ENCODE data around the gene JMJD8. TPM values are rescaled to one million over a fixed set of nuclear protein-coding genes. Genes with fewer than 3 reads are reported as not detected.

The JMJD8 gene
- total and polyA plus RNA-seq, 2 experiments from 2014 or later: 87.9 to 96.3 TPM

DNA sequence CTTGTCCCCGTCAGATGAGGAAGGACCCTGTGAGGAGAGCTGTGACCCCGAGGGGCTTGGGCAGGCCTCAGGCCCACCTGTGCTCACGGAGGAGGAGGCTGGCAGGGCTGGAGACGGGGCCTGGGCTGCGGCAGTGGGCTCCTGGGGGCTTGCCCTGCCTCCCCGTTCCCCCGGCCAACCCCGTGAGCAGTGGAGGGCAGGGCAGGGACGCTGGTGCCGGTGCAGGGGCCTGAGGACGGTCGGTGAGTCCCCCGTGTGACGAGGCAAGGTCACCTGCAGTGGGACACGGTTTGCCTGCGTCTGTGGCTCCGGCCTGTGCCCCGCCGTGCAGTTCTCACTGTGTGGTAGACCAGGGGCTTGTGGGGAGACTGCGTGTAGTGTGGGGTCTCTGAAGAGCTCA, 24.5 kb downstream of the JMJD8 start:
- Histone ChIP-seq H3K9me3 (ENCODE audit: low read depth) (no peaks in the 10 kb centered on the region), H3K4me1 (ENCODE audit: insufficient read depth) (no peaks in the 10 kb centered on the region), H2AFZ (no peak overlapping the region), H3K9me2 (ENCODE audit: insufficient read depth) (no peaks in the 10 kb centered on the region), H3K4me3 (no peak overlapping the region), H3K27me3 (replicated peaks; ENCODE audit: insufficient read depth) (no peaks in the 10 kb centered on the region), H4K20me1 (ENCODE audit: insufficient read depth) (no peaks in the 10 kb centered on the region), H3K9ac (no peak overlapping the region), H3K79me2 (ENCODE audit: insufficient read depth) (no peaks in the 10 kb centered on the region), H3K27ac (no peak overlapping the region), H3F3A (ENCODE audit: insufficient read depth) (no peaks in the 10 kb centered on the region), H3K4me2 (ENCODE audit: unreplicated experiment) (no peak overlapping the region), H3K36me3 (ENCODE audit: low read depth) (no peaks in the 10 kb centered on the region)
- TF ChIP-seq EZH2phosphoT487 (IDR thresholded peaks at IDR 0.05; ENCODE audit: insufficient read depth, low read depth) (no peak), EZH2 (IDR thresholded peaks at IDR 0.05; ENCODE audit: insufficient read depth, poor library complexity, severe bottlenecking) (no peak)
- in situ Hi-C loops (cut with MboI): no loop called here
- no peak for DNase-seq
- WGBS, 2 experiments (ENCODE audit: low coverage in 1 of 2, low lambda C conversion rate in 2 of 2, missing lambda C conversion rate in 2 of 2): 95 to 96% methylated on average over 13 to 14 of the region's 20 CpGs

DNA sequence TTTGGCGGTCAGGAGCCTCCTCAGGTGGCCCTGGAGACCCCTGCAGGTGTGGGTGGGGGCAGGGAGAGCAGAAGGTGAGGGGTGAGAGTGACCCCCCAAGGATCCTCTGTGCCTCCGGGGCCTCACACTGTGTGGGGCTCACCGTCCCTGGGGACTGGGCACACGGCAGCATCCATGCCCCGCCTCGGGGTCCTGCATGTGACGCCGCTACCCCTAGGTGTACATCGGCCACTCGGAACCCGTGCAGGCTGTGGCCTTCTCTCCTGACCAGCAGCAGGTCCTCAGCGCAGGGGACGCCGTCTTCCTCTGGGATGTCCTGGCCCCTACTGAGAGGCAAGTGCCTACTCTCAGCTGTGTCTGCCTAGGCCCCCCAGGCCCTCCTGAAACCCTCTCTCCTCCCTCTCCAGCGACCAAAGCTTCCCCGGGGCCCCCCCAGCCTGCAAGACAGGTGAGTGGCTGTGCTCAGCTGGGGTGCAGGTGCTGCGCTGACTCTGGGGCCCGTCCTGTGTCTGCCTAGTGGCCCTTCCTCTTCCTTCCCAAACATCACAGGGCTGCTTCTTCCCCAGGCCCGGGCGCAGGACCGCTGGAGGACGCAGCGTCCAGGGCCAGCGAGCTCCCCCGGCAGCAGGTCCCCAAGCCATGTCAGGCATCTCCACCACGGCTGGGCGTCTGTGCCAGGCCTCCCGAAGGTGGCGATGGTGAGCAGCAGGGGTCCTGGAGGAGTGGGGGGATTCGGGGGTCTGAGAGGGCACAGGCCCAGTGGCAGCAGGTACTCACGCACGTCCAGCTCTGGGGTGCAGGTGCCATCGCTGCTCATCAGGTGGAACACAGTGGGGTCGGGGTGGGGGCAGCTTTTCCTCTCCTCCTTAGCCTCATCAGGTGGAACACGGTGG, 25.2 kb downstream of the JMJD8 start:
- H3K4me1 ChIP-seq (ENCODE audit: insufficient read depth): no peaks in the 10 kb centered on the region
- no peaks in the 10 kb centered on the region for H3K79me2 ChIP-seq (ENCODE audit: insufficient read depth)
- H3F3A ChIP-seq (ENCODE audit: insufficient read depth): no peaks in the 10 kb centered on the region
- no peak for TF ChIP-seq EZH2phosphoT487 (IDR thresholded peaks at IDR 0.05; ENCODE audit: insufficient read depth, low read depth)
- TF ChIP-seq EZH2 (IDR thresholded peaks at IDR 0.05; ENCODE audit: insufficient read depth, poor library complexity, severe bottlenecking): no peak
- H3K9me2 ChIP-seq (ENCODE audit: insufficient read depth): no peaks in the 10 kb centered on the region
- no peaks in the 10 kb centered on the region for H3K27me3 ChIP-seq (replicated peaks; ENCODE audit: insufficient read depth)
- no peak overlapping the region for H3K9ac ChIP-seq
- H3K4me2 ChIP-seq (ENCODE audit: unreplicated experiment): no peak overlapping the region
- DNase-seq: no peak
- H3K9me3 ChIP-seq (ENCODE audit: low read depth): no peaks in the 10 kb centered on the region
- no peaks in the 10 kb centered on the region for H4K20me1 ChIP-seq (ENCODE audit: insufficient read depth)
- in situ Hi-C loops (cut with MboI): no loop called here
- H3K4me3 ChIP-seq: no peak overlapping the region
- H2AFZ ChIP-seq: no peak overlapping the region
- no peak overlapping the region for H3K27ac ChIP-seq
- WGBS, 2 experiments (ENCODE audit: low coverage in 1 of 2, low lambda C conversion rate in 2 of 2, missing lambda C conversion rate in 2 of 2): 91 to 95% methylated on average over 27 to 35 of the region's 35 CpGs
- H3K36me3 ChIP-seq (ENCODE audit: low read depth): no peaks in the 10 kb centered on the region

DNA sequence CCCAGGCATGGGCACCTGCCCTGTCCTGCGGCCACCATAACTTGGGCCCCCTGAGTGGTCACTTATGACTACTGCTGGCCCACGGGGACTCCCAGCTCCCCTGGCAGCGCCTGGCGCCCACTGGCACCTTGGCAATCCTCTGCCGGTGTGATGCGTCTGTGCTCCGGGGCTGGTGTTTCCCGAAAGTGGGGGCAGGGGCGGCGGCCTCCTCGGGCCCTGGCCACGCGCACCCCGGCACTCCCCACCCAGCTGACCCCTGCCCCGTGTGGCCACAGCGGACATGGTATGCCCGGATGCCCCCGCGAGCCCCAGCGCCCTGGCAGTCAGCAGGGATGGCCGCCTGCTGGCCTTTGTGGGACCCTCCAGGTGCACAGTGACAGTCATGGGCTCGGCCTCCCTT, 26.6 kb downstream of the JMJD8 start:
- Histone ChIP-seq H3K4me1 (ENCODE audit: insufficient read depth) (no peaks in the 10 kb centered on the region), H2AFZ (no peak overlapping the region), H3K9ac (no peak overlapping the region), H3K79me2 (ENCODE audit: insufficient read depth) (no peaks in the 10 kb centered on the region), H3K27me3 (replicated peaks; ENCODE audit: insufficient read depth) (no peaks in the 10 kb centered on the region), H3K4me3 (no peak overlapping the region), H3K9me3 (ENCODE audit: low read depth) (no peaks in the 10 kb centered on the region), H3K36me3 (ENCODE audit: low read depth) (no peaks in the 10 kb centered on the region), H3K4me2 (ENCODE audit: unreplicated experiment) (no peak overlapping the region), H3K9me2 (ENCODE audit: insufficient read depth) (no peaks in the 10 kb centered on the region), H4K20me1 (ENCODE audit: insufficient read depth) (no peaks in the 10 kb centered on the region), H3F3A (ENCODE audit: insufficient read depth) (no peaks in the 10 kb centered on the region), H3K27ac (no peak overlapping the region)
- in situ Hi-C loops (cut with MboI): no loop called here
- TF ChIP-seq EZH2 (IDR thresholded peaks at IDR 0.05; ENCODE audit: insufficient read depth, poor library complexity, severe bottlenecking) (no peak), EZH2phosphoT487 (IDR thresholded peaks at IDR 0.05; ENCODE audit: insufficient read depth, low read depth) (no peak)
- DNase-seq: no peak
- 89 to 94% methylated on average over 9 to 22 of the region's 22 CpGs for WGBS, 2 experiments (ENCODE audit: low coverage in 1 of 2, low lambda C conversion rate in 2 of 2, missing lambda C conversion rate in 2 of 2)

DNA sequence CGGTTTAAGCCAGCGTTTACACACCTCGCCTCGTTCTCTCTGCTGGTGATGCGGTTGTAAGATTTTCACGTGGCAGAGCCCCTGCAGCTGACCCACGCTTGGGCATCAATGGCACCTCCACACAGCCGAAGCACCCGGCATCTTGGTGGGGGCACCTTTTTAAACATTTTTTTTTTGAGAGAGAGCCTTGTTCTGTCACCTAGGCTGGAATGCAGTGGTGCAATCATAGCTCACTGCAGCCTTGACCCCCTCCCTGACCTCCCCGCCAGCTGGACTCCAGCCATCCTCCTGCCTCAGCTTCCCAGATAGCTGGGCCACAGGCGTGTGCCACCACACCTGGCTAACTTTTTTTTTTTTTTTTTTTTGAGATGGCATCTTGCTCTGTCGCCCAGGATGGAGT, 30.1 kb downstream of the JMJD8 start:
- WGBS, 2 experiments (ENCODE audit: low coverage in 1 of 2, low lambda C conversion rate in 2 of 2, missing lambda C conversion rate in 2 of 2): 93 to 98% methylated on average over 12 of the region's 12 CpGs
- Histone ChIP-seq H3K27ac (no peak overlapping the region), H3K4me1 (ENCODE audit: insufficient read depth) (no peaks in the 10 kb centered on the region; the same call in 1 of the 2 replicates), H3K9ac (no peak overlapping the region), H3K9me2 (ENCODE audit: insufficient read depth) (no peaks in the 10 kb centered on the region), H4K20me1 (ENCODE audit: insufficient read depth) (no peaks in the 10 kb centered on the region), H2AFZ (no peak overlapping the region), H3F3A (ENCODE audit: insufficient read depth) (no peaks in the 10 kb centered on the region), H3K79me2 (ENCODE audit: insufficient read depth) (peaks cover 11% of the 10 kb centered on the region), H3K9me3 (ENCODE audit: low read depth) (no peaks in the 10 kb centered on the region), H3K4me2 (ENCODE audit: unreplicated experiment) (no peak overlapping the region), H3K27me3 (replicated peaks; ENCODE audit: insufficient read depth) (no peaks in the 10 kb centered on the region), H3K36me3 (ENCODE audit: low read depth) (no peaks in the 10 kb centered on the region), H3K4me3 (no peak overlapping the region)
- no peak for DNase-seq
- in situ Hi-C loops (cut with MboI): no loop called here
- TF ChIP-seq EZH2 (IDR thresholded peaks at IDR 0.05; ENCODE audit: insufficient read depth, poor library complexity, severe bottlenecking): no peak

All from GM23248 (cell line).